Kidney (tissue), 14 donors: ENCODE measurements around the gene FMOD. TPM values are rescaled to one million over a fixed set of nuclear protein-coding genes. Genes with fewer than 3 reads are reported as not detected.

Source experiments
- DNase-seq, 5 donors: peaks; one replicate each; pipeline ENCODE4 v3.0.0-alpha.2; 2013 to 2020
- FAIRE-seq: peaks from 2 replicates; lab custom pipeline; 2012; peaks lifted over from hg19 to GRCh38; lab: Jason Lieb, UNC
- H3K27ac ChIP-seq, 2 donors: one replicate each; pipeline ENCODE4 v1.7.0; 2013; ENCODE audit warnings: low read depth in 2 of 2, low read length in 2 of 2, inconsistent platforms in 1 of 2
- H3K27me3 ChIP-seq: one replicate; pipeline ENCODE4 v1.7.1; 2013; ENCODE audit warnings: low read length, inconsistent platforms; ENCODE audit not compliant: control insufficient read depth, insufficient read depth
- H3K36me3 ChIP-seq, 3 donors: one replicate each; pipeline versions ENCODE4 v1.7.0 to v1.7.1; 2013; ENCODE audit warnings: low read length in 3 of 3, control low read depth in 1 of 3, inconsistent platforms in 1 of 3; ENCODE audit not compliant: insufficient read depth in 3 of 3, control insufficient read depth in 2 of 3
- H3K4me1 ChIP-seq, 3 donors: one replicate each; pipeline versions ENCODE4 v1.7.0 to v1.7.1; 2013; ENCODE audit warnings: low read length in 3 of 3, inconsistent platforms in 1 of 3, low read depth in 1 of 3; ENCODE audit not compliant: control insufficient read depth in 2 of 3, insufficient read depth in 2 of 3
- H3K4me3 ChIP-seq, 3 donors: one replicate each; pipeline versions ENCODE4 v1.7.0 to v1.8.1; 2013; ENCODE audit warnings: low read length in 3 of 3, control low read depth in 1 of 3, inconsistent platforms in 1 of 3
- H3K9ac ChIP-seq, 3 donors: one replicate each; pipeline versions ENCODE4 v1.7.0 to v1.7.1; 2013; ENCODE audit warnings: low read length in 3 of 3, control low read depth in 1 of 3, inconsistent platforms in 1 of 3
- H3K9me3 ChIP-seq, 3 donors: one replicate each; pipeline versions ENCODE4 v1.7.0 to v1.7.1; 2013; ENCODE audit warnings: low read length in 3 of 3, control low read depth in 1 of 3, inconsistent platforms in 1 of 3; ENCODE audit not compliant: control insufficient read depth in 2 of 3, insufficient read depth in 1 of 3
- intact Hi-C: fragments of 100-400 bp; cut with DNase I; formaldehyde crosslinking; loops from one replicate; pipeline ENCODE4 v1.11.1; 2022
- polyA plus RNA-seq: library from polyadenylated mRNA; stranded (reverse); fragments of 350-450 nt; fragmentation: Illumina TruSeq; extraction: RNeasy Lipid Tissue Mini Kit (QIAGEN cat#74804); gene quantifications from one replicate; pipeline ENCODE4 v1.2.3, GENCODE V29; 2014; ENCODE audit warnings: low read depth, low replicate concordance; ENCODE audit not compliant: insufficient read depth
- total RNA-seq: library from RNA; stranded (reverse); fragmentation: NEBNext Ultra II Directional; extraction: Animal tissue kit (Norgen Biotek cat#: 25700); gene quantifications from one replicate; pipeline ENCODE4 v1.2.1, GENCODE V29; 2021
- TF ChIP-seq, protein P1 (sequence below): IDR thresholded peaks from 3 replicates; pipeline ENCODE4 v1.5.1; 2012; ENCODE audit warnings: mild to moderate bottlenecking, moderate library complexity, borderline replicate concordance; ENCODE audit not compliant: insufficient read depth; ENCODE audit errors: extremely low read depth
- donor health status: control.
- donor health status: control.
- donor health status: control.
- donor health status: control.
- donor health status: control.
- donor health status: DM: yes; HTN: yes; CAD: no.
- donor health status: Normal renal cell carcinoma (clear cell type).

The FMOD gene
- total and polyA plus RNA-seq, 2 donors from 2014 or later: 7.0 to 22.3 TPM

DNA sequence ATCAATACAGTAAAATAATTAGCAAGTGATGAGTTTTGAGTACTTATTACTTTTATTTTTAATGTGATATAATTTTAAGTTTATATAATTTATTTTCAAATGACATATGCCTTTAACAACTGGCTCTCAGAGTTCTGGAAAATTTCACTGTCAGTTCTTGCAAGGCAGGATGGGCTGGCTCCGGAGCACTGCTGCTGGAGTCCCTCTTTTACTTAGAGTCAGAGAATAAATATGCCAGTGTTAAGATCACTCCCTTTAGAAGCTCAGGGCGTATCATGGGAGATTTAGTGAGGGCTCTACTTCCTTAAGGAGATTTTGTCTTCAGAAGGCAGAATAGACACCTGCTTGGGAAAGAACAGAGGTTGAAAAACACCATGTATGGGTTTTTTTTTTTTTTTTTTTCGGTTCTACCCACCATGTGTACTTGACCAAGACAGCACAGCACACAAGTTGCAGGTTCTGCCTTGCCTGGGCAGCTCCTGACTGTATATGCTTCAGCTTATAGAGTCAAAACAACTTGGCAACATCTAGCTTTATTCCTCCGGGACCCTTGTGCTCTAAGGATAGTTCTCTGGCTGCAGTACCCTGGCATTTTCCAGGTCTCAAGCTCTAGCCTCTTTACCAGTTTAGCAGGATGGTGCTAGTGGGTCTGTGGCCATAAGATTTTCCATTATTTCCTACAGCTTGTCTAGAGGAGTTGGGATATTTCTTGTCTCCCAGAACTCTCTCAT lies 29.7 kb upstream of the FMOD start:
- no peaks in the 10 kb centered on the region for H3K9me3 ChIP-seq
- no peak for FAIRE-seq
- no peaks in the 10 kb centered on the region for H3K36me3 ChIP-seq
- peaks cover 0 to 3% (median 0%) of the 10 kb centered on the region in 3 donors for H3K4me1 ChIP-seq
- DNase-seq: no peak
- H3K9ac ChIP-seq: no peak overlapping the region
- H3K27ac ChIP-seq: no peak overlapping the region
- no peak overlapping the region for H3K4me3 ChIP-seq
- intact Hi-C loops: no loop called here
- TF ChIP-seq, protein P1, sequence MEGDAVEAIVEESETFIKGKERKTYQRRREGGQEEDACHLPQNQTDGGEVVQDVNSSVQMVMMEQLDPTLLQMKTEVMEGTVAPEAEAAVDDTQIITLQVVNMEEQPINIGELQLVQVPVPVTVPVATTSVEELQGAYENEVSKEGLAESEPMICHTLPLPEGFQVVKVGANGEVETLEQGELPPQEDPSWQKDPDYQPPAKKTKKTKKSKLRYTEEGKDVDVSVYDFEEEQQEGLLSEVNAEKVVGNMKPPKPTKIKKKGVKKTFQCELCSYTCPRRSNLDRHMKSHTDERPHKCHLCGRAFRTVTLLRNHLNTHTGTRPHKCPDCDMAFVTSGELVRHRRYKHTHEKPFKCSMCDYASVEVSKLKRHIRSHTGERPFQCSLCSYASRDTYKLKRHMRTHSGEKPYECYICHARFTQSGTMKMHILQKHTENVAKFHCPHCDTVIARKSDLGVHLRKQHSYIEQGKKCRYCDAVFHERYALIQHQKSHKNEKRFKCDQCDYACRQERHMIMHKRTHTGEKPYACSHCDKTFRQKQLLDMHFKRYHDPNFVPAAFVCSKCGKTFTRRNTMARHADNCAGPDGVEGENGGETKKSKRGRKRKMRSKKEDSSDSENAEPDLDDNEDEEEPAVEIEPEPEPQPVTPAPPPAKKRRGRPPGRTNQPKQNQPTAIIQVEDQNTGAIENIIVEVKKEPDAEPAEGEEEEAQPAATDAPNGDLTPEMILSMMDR: no peak
- H3K27me3 ChIP-seq: no peaks in the 10 kb centered on the region

DNA sequence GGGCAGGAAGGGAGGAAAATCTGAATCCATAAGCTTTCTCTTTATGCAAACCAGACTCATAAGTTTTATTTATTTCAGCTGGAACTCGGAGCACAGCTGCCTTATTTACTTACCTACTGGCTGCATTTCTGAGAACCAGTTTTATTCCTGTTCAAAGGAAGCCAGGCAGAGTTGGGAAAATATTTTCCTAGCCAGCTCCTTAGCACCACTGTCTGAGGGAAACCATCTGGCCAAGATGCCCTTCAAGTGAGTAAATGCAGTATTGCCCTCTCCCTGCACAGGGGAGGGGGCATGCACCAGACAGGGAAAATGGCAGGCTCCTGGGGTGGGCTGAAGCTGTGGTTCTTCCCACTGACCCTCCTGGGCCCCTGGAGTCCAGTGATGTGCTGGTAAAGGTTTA lies 28.9 kb upstream of the FMOD start:
- Histone ChIP-seq H3K4me1 (peaks cover 0 to 3% (median 0%) of the 10 kb centered on the region in 3 donors), H3K27me3 (no peaks in the 10 kb centered on the region), H3K36me3 (no peaks in the 10 kb centered on the region), H3K9ac (no peak overlapping the region), H3K4me3 (no peak overlapping the region), H3K9me3 (no peaks in the 10 kb centered on the region), H3K27ac (no peak overlapping the region)
- DNase-seq (peak in 3 of 5 donors; percentile 50 to 83 (median 65)), FAIRE-seq (no peak)
- intact Hi-C loops: no loop called here
- TF ChIP-seq, protein P1: no peak

DNA sequence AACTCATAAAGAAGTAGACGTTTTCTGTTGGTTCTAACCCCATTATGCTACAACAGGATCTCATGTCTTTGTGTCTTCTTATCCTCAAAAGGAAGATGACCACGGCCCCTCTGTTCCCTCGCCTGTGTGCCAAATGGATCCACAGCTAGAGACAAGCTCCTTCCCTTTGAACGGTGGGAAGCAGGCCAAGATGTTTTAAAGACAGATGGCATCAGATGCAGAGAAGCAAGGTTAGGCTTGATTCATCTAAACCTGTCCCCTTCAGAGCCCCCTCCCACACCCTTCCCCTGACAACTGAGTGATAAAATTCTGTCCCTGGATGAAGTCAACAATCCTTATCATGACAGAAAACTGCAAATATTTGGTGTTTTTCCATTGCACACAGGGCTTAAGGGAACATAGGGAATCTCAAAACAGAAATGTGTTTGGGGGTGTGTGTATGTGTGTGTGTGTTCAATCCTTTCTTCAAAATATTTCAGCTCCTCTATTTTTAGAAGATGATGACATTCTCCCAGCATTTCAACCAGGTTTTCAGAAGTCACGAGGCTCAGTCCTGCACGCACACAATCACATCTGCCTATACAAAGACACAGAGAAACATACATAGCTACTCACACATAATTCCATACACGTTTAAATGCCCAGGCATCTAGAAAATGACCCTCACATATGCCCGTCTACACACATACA lies 27.8 kb upstream of the FMOD start:
- Histone ChIP-seq H3K9me3 (no peaks in the 10 kb centered on the region), H3K36me3 (no peaks in the 10 kb centered on the region), H3K27me3 (no peaks in the 10 kb centered on the region), H3K4me3 (no peak overlapping the region), H3K9ac (no peak overlapping the region), H3K4me1 (peaks cover 0 to 4% (median 0%) of the 10 kb centered on the region in 3 donors), H3K27ac (no peak overlapping the region)
- TF ChIP-seq, protein P1: no peak
- DNase-seq: no peak
- intact Hi-C loops: no loop called here
- no peak for FAIRE-seq
